ENCODE results near the gene PGAP6.
"Not testable (repeated sequence)": the region's sequence is repeated elsewhere in the genome, so short reads cannot be mapped to it uniquely, and the experiment has no call there.

Gene PGAP6

GRCh38 chr16:333406-334094 lies 48.2 kb downstream of the PGAP6 start:
- DNase-seq (ENCODE audit: extremely low spot score) = no peak
- TF ChIP-seq LEF1 (IDR thresholded peaks at IDR 0.05; ENCODE audit: borderline replicate concordance) (no peak), BHLHE40 (IDR thresholded peaks at IDR 0.05; ENCODE audit: borderline replicate concordance) (no peak), CTBP1 (IDR thresholded peaks at IDR 0.05; ENCODE audit: borderline replicate concordance) (no peak), FOXA1 (IDR thresholded peaks at IDR 0.05) (no peak), ELF4 (IDR thresholded peaks at IDR 0.05) (no peak), ARNT (IDR thresholded peaks at IDR 0.05) (no peak), ZNF384 (IDR thresholded peaks at IDR 0.05) (no peak), FOXK2 (IDR thresholded peaks at IDR 0.05) (no peak), NFRKB (IDR thresholded peaks at IDR 0.05) (no peak)
- TF ChIP-seq, protein P1, sequence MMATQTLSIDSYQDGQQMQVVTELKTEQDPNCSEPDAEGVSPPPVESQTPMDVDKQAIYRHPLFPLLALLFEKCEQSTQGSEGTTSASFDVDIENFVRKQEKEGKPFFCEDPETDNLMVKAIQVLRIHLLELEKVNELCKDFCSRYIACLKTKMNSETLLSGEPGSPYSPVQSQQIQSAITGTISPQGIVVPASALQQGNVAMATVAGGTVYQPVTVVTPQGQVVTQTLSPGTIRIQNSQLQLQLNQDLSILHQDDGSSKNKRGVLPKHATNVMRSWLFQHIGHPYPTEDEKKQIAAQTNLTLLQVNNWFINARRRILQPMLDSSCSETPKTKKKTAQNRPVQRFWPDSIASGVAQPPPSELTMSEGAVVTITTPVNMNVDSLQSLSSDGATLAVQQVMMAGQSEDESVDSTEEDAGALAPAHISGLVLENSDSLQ (IDR thresholded peaks at IDR 0.05) = no peak
- POLR2A ChIA-PET = no interaction called here
- CTCF ChIA-PET = no interaction called here

DNA sequence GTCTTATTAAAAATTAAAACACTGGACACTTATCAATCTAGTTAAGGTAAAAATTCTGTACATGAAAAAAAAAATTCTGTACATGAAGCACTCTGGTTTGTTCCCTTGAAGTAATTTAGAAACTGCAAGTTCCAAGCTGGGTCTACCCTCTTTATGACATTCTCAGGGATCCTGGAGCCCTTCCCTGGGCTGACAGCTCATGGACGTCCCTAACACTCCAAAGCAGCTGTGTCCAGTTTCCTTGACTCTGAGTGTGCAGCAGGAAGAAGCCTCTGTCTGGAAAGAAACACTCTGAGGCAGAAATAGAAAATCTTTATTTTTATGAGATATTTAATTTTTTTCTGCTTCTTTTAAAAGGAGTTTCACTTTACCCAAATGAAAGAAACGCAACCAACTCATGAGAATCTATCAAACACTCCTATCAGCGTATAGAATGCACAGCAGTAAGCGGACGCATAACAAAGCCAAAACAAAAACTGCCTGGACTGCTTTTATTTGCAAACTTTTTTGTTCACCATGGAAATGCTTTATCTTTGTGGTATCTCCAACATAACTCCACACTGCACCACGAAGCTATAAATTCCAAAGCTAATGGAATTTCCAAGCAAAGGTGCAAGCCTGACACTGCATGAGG lies 50.5 kb downstream of the PGAP6 start:
- DNase-seq (ENCODE audit: extremely low spot score); POLR2A ChIA-PET: not testable (repeated sequence)
- CTCF ChIA-PET = interaction anchor here (0.6 kb wide), 1 partner anchor 19 kb away, joined by 3 read pairs; no protein-coding TSS in a partner anchor

- ChIA-PET CTCF (interaction anchor here (0.6 kb wide), 1 partner anchor 20 kb away, joined by 3 read pairs; no protein-coding TSS in a partner anchor), POLR2A (no interaction called here)
- TF ChIP-seq SP1 (IDR thresholded peaks at IDR 0.05) (no peak), NFRKB (IDR thresholded peaks at IDR 0.05) (no peak), HDGF (IDR thresholded peaks at IDR 0.05; ENCODE audit: borderline replicate concordance) (no peak), FOXK2 (IDR thresholded peaks at IDR 0.05) (no peak), ARNT (IDR thresholded peaks at IDR 0.05) (no peak), CTBP1 (IDR thresholded peaks at IDR 0.05; ENCODE audit: borderline replicate concordance) (no peak), BHLHE40 (IDR thresholded peaks at IDR 0.05; ENCODE audit: borderline replicate concordance) (no peak)
- TF ChIP-seq, protein P1 (IDR thresholded peaks at IDR 0.05) = no peak
- no peak for DNase-seq (ENCODE audit: extremely low spot score)
These were observed 51.0 kb downstream of the PGAP6 start for GRCh38 chr16:330741-331140.

GRCh38 chr16:325375-326145 lies 56.2 kb downstream of the PGAP6 start:
- CTCF ChIA-PET = no interaction called here
- POLR2A ChIA-PET = no interaction called here
- no peak for TF ChIP-seq LEF1 (IDR thresholded peaks at IDR 0.05; ENCODE audit: borderline replicate concordance)
- TF ChIP-seq SUZ12 (IDR thresholded peaks at IDR 0.05) = no peak
- no peak for TF ChIP-seq ELF4 (IDR thresholded peaks at IDR 0.05)
- TF ChIP-seq BHLHE40 (IDR thresholded peaks at IDR 0.05; ENCODE audit: borderline replicate concordance) = no peak
- no peak for TF ChIP-seq FOXK2 (IDR thresholded peaks at IDR 0.05)
- TF ChIP-seq TARDBP (IDR thresholded peaks at IDR 0.05) = no peak
- TF ChIP-seq HDGF (IDR thresholded peaks at IDR 0.05; ENCODE audit: borderline replicate concordance) = no peak
- TF ChIP-seq, protein P1 (IDR thresholded peaks at IDR 0.05) = no peak
- no peak for TF ChIP-seq NFRKB (IDR thresholded peaks at IDR 0.05)
- TF ChIP-seq ZNF384 (IDR thresholded peaks at IDR 0.05) = no peak
- TF ChIP-seq CTBP1 (IDR thresholded peaks at IDR 0.05; ENCODE audit: borderline replicate concordance) = no peak
- TF ChIP-seq SP1 (IDR thresholded peaks at IDR 0.05) = no peak
- no peak for TF ChIP-seq FOXM1 (IDR thresholded peaks at IDR 0.05; ENCODE audit: borderline replicate concordance)
- no peak for TF ChIP-seq FOXA1 (IDR thresholded peaks at IDR 0.05)
- no peak for TF ChIP-seq ARNT (IDR thresholded peaks at IDR 0.05)
- TF ChIP-seq L3MBTL2 (conservative IDR thresholded peaks at IDR 0.05) = no peak
- DNase-seq (ENCODE audit: extremely low spot score) = no peak

DNA sequence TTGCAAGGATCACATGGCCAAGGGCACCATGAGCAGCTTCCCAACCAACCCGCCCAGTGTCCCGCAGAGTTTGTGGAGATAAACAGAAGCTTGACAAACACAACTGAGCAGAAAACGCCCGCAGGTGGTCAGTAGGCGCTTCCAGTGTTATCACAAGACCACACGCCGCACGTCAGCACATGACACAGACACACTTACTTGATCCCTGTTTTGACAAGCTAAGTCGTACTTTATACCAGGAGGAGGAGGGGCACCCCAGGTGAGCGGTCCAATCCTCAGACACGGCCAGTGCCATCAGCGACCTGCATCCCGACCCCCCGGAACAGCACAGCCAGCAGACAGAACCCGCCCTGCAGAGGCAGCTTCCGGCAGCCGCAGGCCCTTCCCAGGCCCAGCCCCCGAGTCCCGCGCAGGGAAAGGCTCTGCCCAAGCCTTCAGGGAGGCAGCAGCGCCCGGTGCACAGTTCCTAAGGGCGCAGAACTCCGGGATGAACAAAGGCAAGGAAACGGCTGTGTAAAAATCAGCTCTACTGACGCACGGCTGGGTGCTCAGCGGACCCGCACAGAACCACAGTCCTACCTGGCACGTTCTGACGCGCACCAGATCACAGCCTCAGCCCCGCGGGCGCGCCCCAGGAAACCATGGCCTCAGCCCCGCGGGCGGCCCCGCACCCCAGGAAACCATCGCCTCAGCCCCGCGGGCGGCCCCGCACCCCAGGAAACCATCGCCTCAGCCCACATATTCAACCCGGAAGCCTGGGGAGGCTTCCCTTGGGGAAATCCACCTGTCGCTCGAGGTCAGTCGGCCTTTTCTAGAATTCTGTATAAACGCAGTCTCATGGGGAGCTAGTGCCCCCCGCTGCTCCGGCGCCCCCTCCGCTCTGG lies 57.1 kb downstream of the PGAP6 start:
- DNase-seq (ENCODE audit: extremely low spot score) = peak; percentile 59

More for the DNA sequence above, 57.1 kb downstream of the PGAP6 start:
- ChIA-PET POLR2A (no interaction called here), CTCF (no interaction called here)
- TF ChIP-seq, protein P1 (IDR thresholded peaks at IDR 0.05) = peak; percentile 29; the same call in 1 of the 2 replicates
- TF ChIP-seq SP1 (IDR thresholded peaks at IDR 0.05) = no peak
- no peak for TF ChIP-seq FOXM1 (IDR thresholded peaks at IDR 0.05; ENCODE audit: borderline replicate concordance)
- no peak for TF ChIP-seq SUZ12 (IDR thresholded peaks at IDR 0.05)
- peak; percentile 7; the same call in 1 of the 2 replicates for TF ChIP-seq CTBP1 (IDR thresholded peaks at IDR 0.05; ENCODE audit: borderline replicate concordance)
- TF ChIP-seq LEF1 (IDR thresholded peaks at IDR 0.05; ENCODE audit: borderline replicate concordance) = no peak
- 0 out of 2 replicates have a peak, but pooled peaks have one; percentile 4 for TF ChIP-seq L3MBTL2 (conservative IDR thresholded peaks at IDR 0.05)
- TF ChIP-seq HDGF (IDR thresholded peaks at IDR 0.05; ENCODE audit: borderline replicate concordance) = no peak
- no peak for TF ChIP-seq BHLHE40 (IDR thresholded peaks at IDR 0.05; ENCODE audit: borderline replicate concordance)
- no peak for TF ChIP-seq FOXA1 (IDR thresholded peaks at IDR 0.05)
